Heart right ventricle (tissue), 16 donors: ENCODE results near the gene TBC1D4. TPM values are rescaled to one million over a fixed set of nuclear protein-coding genes. Genes with fewer than 3 reads are reported as not detected.
"Not testable (repeated sequence)": the region's sequence is repeated elsewhere in the genome, so short reads cannot be mapped to it uniquely, and the experiment has no call there.

ENCODE experiments used
- ATAC-seq, 8 donors: fragments of 200-7000 bp; cut with Tn5 transposase; one replicate each; pipeline ENCODE4 v1.9.1; 2020; ENCODE audit warnings: mild to moderate bottlenecking in 8 of 8, moderate library complexity in 8 of 8, moderate number of reproducible peaks in 1 of 8
- DNase-seq, 2 donors: peaks; one replicate each; pipeline ENCODE4 v3.0.0-alpha.2; 2020
- H3K27ac ChIP-seq, 10 donors: fragments of 200-600 bp; sonication (generic) in 2 of 10; one replicate each; pipeline versions ENCODE4 v1.5.0 to v1.8.0; 2020 to 2022; ENCODE audit warnings: mild to moderate bottlenecking in 3 of 10
- H3K27me3 ChIP-seq, 7 donors: fragments of 200-600 bp; one replicate each; pipeline ENCODE4 v1.8.0; 2021 to 2022; ENCODE audit warnings: mild to moderate bottlenecking in 2 of 7
- H3K36me3 ChIP-seq, 9 donors: fragments of 200-600 bp; sonication (generic) in 1 of 9; one replicate each; pipeline versions ENCODE4 v1.5.0 to v1.8.0; 2020 to 2022; ENCODE audit warnings: mild to moderate bottlenecking in 2 of 9
- H3K4me1 ChIP-seq, 9 donors: fragments of 200-600 bp; sonication (generic) in 1 of 9; one replicate each; pipeline versions ENCODE4 v1.5.0 to v1.8.0; 2020 to 2022; ENCODE audit warnings: mild to moderate bottlenecking in 4 of 9
- H3K4me3 ChIP-seq, 10 donors: fragments of 200-600 bp; sonication (generic) in 2 of 10; one replicate each; pipeline versions ENCODE4 v1.5.0 to v1.8.0; 2020 to 2022; ENCODE audit warnings: mild to moderate bottlenecking in 7 of 10, moderate library complexity in 2 of 10
- H3K9me3 ChIP-seq, 11 donors: fragments of 200-600 bp in 10 of 11; sonication (generic) in 2 of 11; one replicate each; pipeline versions ENCODE4 v1.5.0 to v1.8.0; 2013 to 2022; ENCODE audit warnings: mild to moderate bottlenecking in 2 of 11, control low read depth in 1 of 11, moderate library complexity in 1 of 11
- CTCF ChIP-seq, 9 donors: fragments of 200-600 bp; sonication (generic) in 2 of 9; IDR thresholded peaks; one replicate each; pipeline versions ENCODE4 v1.5.0 to v1.8.0; 2021 to 2022; ENCODE audit warnings: antibody characterized with exemption in 9 of 9, mild to moderate bottlenecking in 5 of 9, moderate library complexity in 1 of 9
- WGBS, 2 donors: extraction: QIAGEN DNeasy Blood & Tissue Kit; methylation state at CpG; one replicate each; pipeline ENCODE4 v1.1.7; 2013; ENCODE audit warnings: inconsistent platforms in 1 of 2; 5-methylcytosine and 5-hydroxymethylcytosine counted together
- intact Hi-C, 10 donors: fragments of 100-400 bp; cut with DNase I; formaldehyde crosslinking; loops; one replicate each; pipeline versions ENCODE4 v1.11.1 to v1.14.2; 2022
- polyA plus RNA-seq, 2 donors: library from polyadenylated mRNA; stranded (reverse); fragments of 200-250 nt; gene quantifications; one replicate each; pipeline ENCODE4 v1.2.3, GENCODE V29; 2013
- total RNA-seq, 10 donors: library from RNA; stranded (reverse); fragmentation: NEBNext Ultra II Directional in 3 of 10; extraction: Animal tissue kit (Norgen Biotek cat#: 25700) in 3 of 10; gene quantifications; one replicate each; pipeline versions ENCODE4 v1.2.1 to v1.2.4, GENCODE V29; 2021 to 2023
- donor health status: Arrhythmogenic right ventricular cardiomyopathy.
- donor health status: ischemic (EF 13 %, LVEDD 7.1; RV severe dilation, severe dysfunction).
- donor health status: healthy with polysubstance abuse.
- donor health status: DM: no; HTN: yes; CAD: no.
- donor health status: DM: no; HTN: no; CAD: no.
- donor health status: ischemic (EF 25% LVEDD 6.9; RV normal size, moderate dysfunction).
- donor health status: ischemic (EF 25% LVEDD 5.7; RV mildly dilated, moderate dysfunction).
- donor health status: healthy.
- donor health status: DM: yes; HTN: yes; CAD: no.
- donor health status: Ischemic cardiomyopathy.
- donor health status: ischemic (EF 35%, LVEDD 5.7; RV mildly dilated, moderate dysfunction).
- donor health status: nonischemic (EF 11% LVEDD 7.7; RV severe dilation, severe dysfunction).
- donor health status: DM: yes; HTN: yes; CAD: no.
- donor health status: PGD.
- donor health status: ischemic (EF 29% LVEDD 5.4; RV normal size, mild dysfunction).
- donor health status: nonischemic (EF 23%, LVEDD 6.1; RV moderate dilation, normal function).

TBC1D4 gene
- total and polyA plus RNA-seq, 12 donors, result 10.1 to 124 (median 93.5) TPM

DNA sequence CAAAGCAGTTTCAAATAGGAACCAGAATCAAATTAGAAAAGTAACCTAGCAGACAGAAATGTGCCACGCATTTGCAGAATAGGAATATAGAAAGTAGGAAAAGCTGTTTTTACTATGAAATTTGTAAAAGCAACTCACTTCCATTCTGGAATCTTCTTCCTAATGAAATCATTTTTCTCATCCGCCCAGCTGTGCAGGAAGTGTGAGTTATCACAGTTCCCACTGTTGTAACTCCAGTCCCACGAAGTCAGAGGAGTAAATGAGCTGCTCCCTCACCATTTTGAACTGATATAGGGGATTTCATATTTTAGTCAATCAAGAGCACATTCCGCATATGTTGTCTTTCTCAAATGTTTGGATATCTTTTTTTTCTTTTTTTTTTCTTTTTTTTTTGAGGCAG lies 230.8 kb downstream of the TBC1D4 start:
- intact Hi-C loops, result no loop called here
- 58 to 60% methylated on average over 4 of the region's 4 CpGs for WGBS, 2 donors
- Histone ChIP-seq H3K27me3 (no peaks in the 10 kb centered on the region), H3K36me3 (no peaks in the 10 kb centered on the region), H3K4me3 (no peak overlapping the region), H3K9me3 (peaks cover 0 to 12% (median 0%) of the 10 kb centered on the region in 11 donors), H3K27ac (peak overlapping the region in 4 of 10 donors; percentile 10 to 53 (median 29)), H3K4me1 (peaks cover 0 to 4% (median 0%) of the 10 kb centered on the region in 9 donors)
- no peak for TF ChIP-seq CTCF (IDR thresholded peaks at IDR 0.05)
- DNase-seq (no peak), ATAC-seq (peak in 5 of 8 donors; percentile 46 to 73 (median 65))

- peaks cover 0 to 4% (median 0%) of the 10 kb centered on the region in 9 donors for H3K4me1 ChIP-seq
- ATAC-seq (peak in 7 of 8 donors; percentile 28 to 88 (median 80)), DNase-seq (peak in 1 of 2 donors; percentile 8)
- H3K4me3 ChIP-seq, result no peak overlapping the region
- peak overlapping the region in 4 of 10 donors; percentile 0 to 23 (median 10) for H3K27ac ChIP-seq
- peaks cover 0 to 17% (median 0%) of the 10 kb centered on the region in 11 donors for H3K9me3 ChIP-seq
- WGBS, 2 donors, result 45 to 68% methylated on average over 7 of the region's 7 CpGs
- no peaks in the 10 kb centered on the region for H3K36me3 ChIP-seq
- intact Hi-C loops, result no loop called here
- TF ChIP-seq CTCF (IDR thresholded peaks at IDR 0.05), result no peak
- H3K27me3 ChIP-seq, result no peaks in the 10 kb centered on the region
These were observed 231.3 kb downstream of the TBC1D4 start for GRCh38 chr13:75250526-75251178.

DNA sequence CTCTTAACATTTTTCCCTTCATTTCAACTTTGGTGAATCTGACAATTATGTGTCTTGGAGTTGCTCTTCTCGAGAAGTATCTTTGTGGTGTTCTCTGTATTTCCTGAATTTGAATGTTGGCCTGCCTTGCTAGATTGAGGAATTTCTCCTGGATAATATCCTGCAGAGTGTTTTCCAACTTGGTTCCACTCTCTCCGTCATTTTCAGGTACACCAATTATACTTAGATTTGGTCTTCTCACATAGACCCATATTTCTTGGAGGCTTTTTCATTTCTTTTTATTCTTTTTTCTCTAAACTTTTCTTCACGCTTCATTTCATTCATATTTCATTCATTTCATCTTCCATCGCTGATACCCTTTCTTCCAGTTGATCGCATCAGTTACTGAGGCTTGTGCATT lies 236.4 kb downstream of the TBC1D4 start:
- H3K27ac ChIP-seq, DNase-seq, intact Hi-C loops, H3K4me1 ChIP-seq, H3K36me3 ChIP-seq, H3K4me3 ChIP-seq, H3K27me3 ChIP-seq, ATAC-seq: not testable (repeated sequence)
- WGBS, 2 donors, result 77 to 92% methylated on average over 5 of the region's 5 CpGs
- peaks cover 0 to 25% (median 0%) of the 10 kb centered on the region in 11 donors for H3K9me3 ChIP-seq

- ATAC-seq, DNase-seq, H3K4me3 ChIP-seq, H3K4me1 ChIP-seq, intact Hi-C loops, H3K27ac ChIP-seq, H3K36me3 ChIP-seq, H3K27me3 ChIP-seq: not testable (repeated sequence)
- peaks cover 0 to 18% (median 0%) of the 10 kb centered on the region in 11 donors for H3K9me3 ChIP-seq
- 84 to 87% methylated on average over 22 of the region's 22 CpGs for WGBS, 2 donors
These were observed 241.7 kb downstream of the TBC1D4 start for GRCh38 chr13:75240240-75240639.

- Histone ChIP-seq H3K9me3 (peaks cover 0 to 20% (median 0%) of the 10 kb centered on the region in 11 donors), H3K27me3 (no peaks in the 10 kb centered on the region), H3K27ac (no peak overlapping the region), H3K4me3 (no peak overlapping the region), H3K4me1 (no peaks in the 10 kb centered on the region), H3K36me3 (no peaks in the 10 kb centered on the region)
- intact Hi-C loops, result no loop called here
- DNase-seq (no peak), ATAC-seq (no peak)
- 87 to 93% methylated on average over 3 of the region's 3 CpGs for WGBS, 2 donors
- no peak for TF ChIP-seq CTCF (IDR thresholded peaks at IDR 0.05)
These were observed 245.2 kb downstream of the TBC1D4 start for GRCh38 chr13:75236774-75237173.

Other genes with a start within 250 kb of the TBC1D4 start
- gene COMMD6, start 55.7 kb upstream of the TBC1D4 start, total RNA-seq, result 100 to 1,000 TPM in 9 of 10 donors, 10 to 100 TPM in 1; 96.5 to 138 (median 124) TPM
- 10 to 100 TPM; 66.4 to 88.4 TPM for gene COMMD6, start 55.7 kb upstream of the TBC1D4 start, polyA plus RNA-seq
- 10 to 100 TPM; 17.1 to 28.1 (median 23.2) TPM for gene UCHL3, start 67.6 kb upstream of the TBC1D4 start, total RNA-seq
- gene UCHL3, start 67.6 kb upstream of the TBC1D4 start, polyA plus RNA-seq, result 10 to 100 TPM; 11.3 to 61.8 TPM
- gene LMO7, start 154.2 kb upstream of the TBC1D4 start, total RNA-seq, result 100 to 1,000 TPM; 302 to 600 (median 511) TPM
- 100 to 1,000 TPM; 147 to 307 TPM for gene LMO7, start 154.2 kb upstream of the TBC1D4 start, polyA plus RNA-seq